GM12874 (cell line): ENCODE measurements around the gene SLC22A23.
A peak's percentile ranks its signal among the peaks of the same experiment; 100 is the strongest.

Source experiments
- TF ChIP-seq, protein P1 (sequence below): IDR thresholded peaks from 2 replicates; pipeline ENCODE4 v1.5.1; 2011; ENCODE audit warnings: low read depth, mild to moderate bottlenecking, control low read depth, low read length, moderate library complexity; ENCODE audit not compliant: insufficient read depth

The SLC22A23 gene

DNA sequence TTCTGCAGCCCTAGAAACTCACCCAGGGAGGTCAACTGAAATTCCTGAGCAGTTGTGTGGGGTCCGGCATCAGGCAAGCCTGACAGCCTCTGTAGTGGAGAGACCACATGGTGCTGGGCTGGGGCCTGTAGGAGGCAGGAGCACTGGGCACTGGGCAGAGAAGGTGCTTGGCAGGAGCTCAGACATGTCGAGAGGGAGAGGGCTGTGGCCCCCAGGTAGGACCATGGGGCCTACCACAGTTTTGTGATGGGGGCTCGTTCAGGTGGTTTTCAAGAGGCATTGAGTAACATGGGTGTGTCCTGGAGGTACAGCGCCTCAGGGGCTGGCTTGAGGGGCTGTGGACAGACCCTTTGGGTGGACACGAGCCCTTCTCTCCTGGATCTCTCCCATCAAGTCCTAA, 15.9 kb downstream of the SLC22A23 start:
- TF ChIP-seq, protein P1, sequence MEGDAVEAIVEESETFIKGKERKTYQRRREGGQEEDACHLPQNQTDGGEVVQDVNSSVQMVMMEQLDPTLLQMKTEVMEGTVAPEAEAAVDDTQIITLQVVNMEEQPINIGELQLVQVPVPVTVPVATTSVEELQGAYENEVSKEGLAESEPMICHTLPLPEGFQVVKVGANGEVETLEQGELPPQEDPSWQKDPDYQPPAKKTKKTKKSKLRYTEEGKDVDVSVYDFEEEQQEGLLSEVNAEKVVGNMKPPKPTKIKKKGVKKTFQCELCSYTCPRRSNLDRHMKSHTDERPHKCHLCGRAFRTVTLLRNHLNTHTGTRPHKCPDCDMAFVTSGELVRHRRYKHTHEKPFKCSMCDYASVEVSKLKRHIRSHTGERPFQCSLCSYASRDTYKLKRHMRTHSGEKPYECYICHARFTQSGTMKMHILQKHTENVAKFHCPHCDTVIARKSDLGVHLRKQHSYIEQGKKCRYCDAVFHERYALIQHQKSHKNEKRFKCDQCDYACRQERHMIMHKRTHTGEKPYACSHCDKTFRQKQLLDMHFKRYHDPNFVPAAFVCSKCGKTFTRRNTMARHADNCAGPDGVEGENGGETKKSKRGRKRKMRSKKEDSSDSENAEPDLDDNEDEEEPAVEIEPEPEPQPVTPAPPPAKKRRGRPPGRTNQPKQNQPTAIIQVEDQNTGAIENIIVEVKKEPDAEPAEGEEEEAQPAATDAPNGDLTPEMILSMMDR: no peak

DNA sequence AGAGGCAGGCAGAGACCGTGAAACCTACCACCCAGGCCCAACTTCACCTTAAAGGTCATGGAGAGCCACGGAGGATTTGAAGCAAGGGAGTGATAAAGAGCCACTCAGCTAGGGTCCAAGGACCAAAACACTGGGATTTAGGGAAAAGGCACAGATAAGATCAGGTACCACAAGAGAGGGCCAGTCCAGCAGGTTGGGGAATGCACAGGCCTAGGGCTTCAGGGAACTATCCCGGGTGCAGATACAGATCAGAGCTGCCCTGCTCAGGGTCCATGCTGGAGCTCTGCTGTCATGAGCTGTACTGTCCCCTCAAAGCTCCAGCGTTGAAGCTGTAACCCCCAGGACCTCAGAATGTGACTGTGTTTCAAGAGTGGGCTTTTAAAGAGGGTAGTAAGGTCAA, 16.9 kb downstream of the SLC22A23 start:
- TF ChIP-seq, protein P1: no peak

DNA sequence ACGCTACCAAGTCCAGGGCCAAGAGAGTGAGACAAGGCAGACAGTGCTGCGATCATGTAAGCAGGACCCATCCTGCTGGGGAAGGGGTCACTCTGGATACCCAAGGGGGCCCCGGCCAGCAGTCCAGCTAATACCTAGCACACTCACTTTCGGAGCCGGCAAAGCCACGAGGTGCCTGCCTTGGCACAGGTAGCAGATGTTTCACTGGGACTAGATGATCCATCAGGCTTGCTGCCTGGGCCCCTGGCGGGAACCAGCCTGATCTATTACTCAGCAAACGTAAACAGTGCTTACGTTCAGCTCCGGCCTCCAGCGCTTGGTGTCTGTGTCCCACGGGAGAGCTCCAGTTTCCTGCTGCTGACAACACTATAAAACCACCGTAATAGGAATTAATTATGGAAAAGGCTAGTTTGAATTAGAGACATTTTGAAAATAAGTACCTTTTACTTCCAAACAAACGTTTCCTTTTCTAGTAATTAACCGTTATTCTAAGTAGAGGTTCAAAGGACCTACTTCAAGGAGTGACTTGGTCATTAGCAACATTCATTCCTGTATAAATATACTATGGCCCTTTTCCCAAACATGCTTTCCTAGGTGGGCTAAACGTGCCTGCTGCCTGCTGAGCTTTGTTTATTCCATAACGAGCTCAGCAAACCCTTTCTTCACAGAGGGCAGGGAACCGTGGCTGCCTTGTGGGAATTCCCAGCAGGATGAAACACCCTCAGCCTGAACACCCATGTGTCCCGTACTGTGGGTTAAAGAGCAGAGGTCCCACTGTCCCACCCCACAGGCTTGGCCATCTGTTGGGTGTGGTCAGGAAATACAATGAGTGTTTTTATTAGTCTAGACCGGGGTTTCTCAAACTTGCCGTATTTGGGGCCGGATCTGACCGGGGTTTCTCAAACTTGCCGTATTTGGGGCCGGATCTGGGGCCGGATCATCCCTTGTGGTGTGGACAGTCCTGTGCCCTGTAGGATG, 18.4 kb downstream of the SLC22A23 start:
- TF ChIP-seq, protein P1: no peak

DNA sequence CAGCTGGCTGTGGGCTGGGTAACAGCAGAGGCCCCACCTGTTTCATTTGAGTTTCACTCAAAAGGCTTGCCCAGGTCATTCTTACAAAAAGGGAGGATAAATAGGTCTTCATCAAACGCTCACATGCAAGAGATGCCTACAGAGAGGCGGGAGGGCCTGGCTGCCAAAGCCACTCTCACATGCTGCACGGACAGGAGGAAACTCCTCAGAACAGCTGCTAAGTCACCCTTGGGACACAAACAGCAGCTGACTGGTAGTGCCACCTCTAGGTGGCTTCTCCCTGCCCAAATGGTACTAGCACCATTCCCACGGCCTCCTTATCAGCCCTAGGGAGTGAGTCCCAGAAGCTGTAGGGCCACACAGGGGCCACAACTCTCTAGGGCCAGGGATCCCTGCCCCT, 23.8 kb downstream of the SLC22A23 start:
- TF ChIP-seq, protein P1: peak; percentile 22; the same call in 1 of the 2 replicates

DNA sequence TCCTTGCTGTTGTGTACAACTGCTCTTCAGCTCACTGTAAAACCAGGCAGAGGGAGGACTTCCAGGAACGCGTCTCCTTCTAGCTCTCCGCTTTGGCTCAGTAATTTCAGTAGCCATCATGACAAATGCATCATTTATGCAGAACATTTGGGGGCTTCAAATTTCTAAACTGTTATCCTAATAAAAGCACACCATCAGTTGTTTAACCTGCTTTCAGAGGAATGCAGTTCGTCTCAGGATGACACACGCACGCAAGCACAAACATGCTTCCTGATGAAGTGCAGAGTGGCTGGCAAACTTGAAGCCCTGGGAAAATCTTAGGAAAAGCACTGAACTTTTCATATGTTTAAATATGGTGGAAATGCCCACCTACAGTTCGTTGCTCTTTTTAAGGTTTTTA, 24.4 kb downstream of the SLC22A23 start:
- TF ChIP-seq, protein P1: no peak

DNA sequence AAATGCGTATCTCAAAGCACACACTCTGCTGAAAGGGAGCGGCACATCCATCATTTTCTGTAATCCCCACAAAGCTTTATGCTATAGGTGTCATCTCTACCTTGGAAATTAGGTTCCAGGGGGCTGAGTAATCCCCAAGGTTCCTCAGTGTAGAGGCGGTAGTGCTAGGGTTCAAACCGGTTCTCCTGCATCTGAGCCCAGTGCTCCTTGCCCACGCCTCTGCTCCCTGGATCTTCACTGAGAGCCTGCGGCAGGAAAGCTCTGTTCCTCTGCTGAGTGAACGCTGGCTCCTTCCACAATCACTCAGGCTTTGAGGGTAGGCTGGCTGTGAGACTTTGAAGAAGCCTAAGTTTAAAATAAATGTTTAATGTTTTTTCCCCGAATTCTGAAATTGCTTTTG, 24.9 kb downstream of the SLC22A23 start:
- TF ChIP-seq, protein P1: no peak

DNA sequence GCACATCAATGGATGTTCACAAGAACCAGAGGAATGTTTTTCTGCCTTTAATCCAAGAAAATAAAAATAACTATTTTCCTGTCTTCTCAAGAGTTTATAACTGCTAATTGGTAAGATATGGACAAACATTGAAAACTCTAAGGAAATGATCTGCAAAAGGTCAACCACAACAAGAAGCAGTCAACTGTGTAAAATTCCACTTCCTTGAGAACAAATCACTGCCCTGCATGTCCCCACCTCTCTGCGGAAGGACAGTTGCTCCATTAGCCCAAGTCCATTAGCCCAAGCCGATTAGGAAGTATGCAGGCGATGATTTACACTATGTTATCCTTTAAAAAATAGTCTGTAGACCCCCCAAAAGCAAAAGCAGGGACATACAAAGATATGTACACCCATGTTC, 27.6 kb downstream of the SLC22A23 start:
- TF ChIP-seq, protein P1: no peak
